SU-DHL-6 (cell line): ENCODE results near the gene NUP62.
A peak's percentile ranks its signal among the peaks of the same experiment; 100 is the strongest.

Experiments used
- H2AFZ ChIP-seq: fragments of 200-600 bp; sonication (generic); 2 replicates; pipeline ENCODE4 v1.6.1; 2014; ENCODE audit warnings: low read depth, mild to moderate bottlenecking, moderate library complexity, mixed read lengths, antibody characterized with exemption, low read length; ENCODE audit not compliant: severe bottlenecking
- H3F3A ChIP-seq: fragments of 200-600 bp; shearing (Covaris generic); 2 replicates; pipeline ENCODE4 v1.6.0; 2016; ENCODE audit warnings: antibody characterized with exemption, mild to moderate bottlenecking; ENCODE audit not compliant: insufficient read depth
- H3K27ac ChIP-seq: fragments of 200-600 bp; sonication (generic); 2 replicates; pipeline ENCODE4 v1.5.1; 2016; ENCODE audit warnings: low read depth, mild to moderate bottlenecking, low read length, moderate library complexity, mixed read lengths
- H3K27me3 ChIP-seq: fragments of 200-600 bp; sonication (generic), shearing (Covaris generic); 2 replicates; pipeline ENCODE4 v1.6.0; 2014; ENCODE audit warnings: mild to moderate bottlenecking, low read length
- H3K36me3 ChIP-seq: fragments of 200-600 bp; sonication (generic); 2 replicates; pipeline ENCODE4 v1.6.1; 2014; ENCODE audit warnings: mild to moderate bottlenecking, low read length, mixed read lengths
- H3K4me2 ChIP-seq: fragments of 300-600, 200-600 bp; shearing (Covaris generic), sonication (generic); 2 replicates; pipeline ENCODE4 v1.6.0; 2014; ENCODE audit warnings: low read length, low read depth, mild to moderate bottlenecking; ENCODE audit not compliant: poor library complexity, severe bottlenecking
- H3K4me3 ChIP-seq: fragments of 200-600 bp; sonication (generic); 2 replicates; pipeline ENCODE4 v1.5.1; 2014; ENCODE audit warnings: antibody characterized with exemption, low read length, mild to moderate bottlenecking, mixed read lengths; ENCODE audit not compliant: insufficient read depth, poor library complexity, severe bottlenecking
- H3K79me2 ChIP-seq: fragments of 200-600 bp; sonication (generic); 2 replicates; pipeline ENCODE4 v1.6.1; 2014; ENCODE audit warnings: mild to moderate bottlenecking, low read length, moderate library complexity; ENCODE audit not compliant: insufficient read depth
- H3K9ac ChIP-seq: fragments of 200-600 bp; sonication (generic); 2 replicates; pipeline ENCODE4 v1.7.0; 2014; ENCODE audit warnings: mild to moderate bottlenecking, low read length
- H3K9me2 ChIP-seq: fragments of 200-600 bp; sonication (generic); replicated peaks from 2 replicates; pipeline ENCODE4 v1.6.1; 2014; ENCODE audit warnings: low read length; ENCODE audit not compliant: insufficient read depth
- H3K9me3 ChIP-seq: fragments of 200-600 bp; sonication (generic); 2 replicates; pipeline ENCODE4 v1.6.1; 2014; ENCODE audit warnings: low read length, mixed read lengths; ENCODE audit not compliant: insufficient read depth
- H4K20me1 ChIP-seq: fragments of 200-600 bp; sonication (generic); 2 replicates; pipeline ENCODE4 v1.6.1; 2014; ENCODE audit warnings: low read depth, mild to moderate bottlenecking, antibody characterized with exemption, low read length, moderate library complexity, mixed read lengths
- EZH2phosphoT487 ChIP-seq: fragments of 200-600 bp; sonication (generic), shearing (Covaris generic); conservative IDR thresholded peaks from 2 replicates; pipeline ENCODE4 v1.6.1; 2018; ENCODE audit warnings: mild to moderate bottlenecking, antibody characterized with exemption, low read length, moderate library complexity, mixed read lengths
- TF ChIP-seq, protein P1 (sequence below): fragments of 200-600 bp; sonication (generic); IDR thresholded peaks from one replicate; pipeline ENCODE4 v1.5.1; 2017; ENCODE audit warnings: antibody characterized with exemption, mild to moderate bottlenecking, low read length, moderate library complexity; ENCODE audit not compliant: insufficient read depth, poor library complexity, severe bottlenecking

NUP62 gene

GRCh38 chr19:49869009-49869483, 60.3 kb downstream of the NUP62 start:
- peak overlapping the region; percentile 39 for H3K4me3 ChIP-seq
- TF ChIP-seq, protein P1, sequence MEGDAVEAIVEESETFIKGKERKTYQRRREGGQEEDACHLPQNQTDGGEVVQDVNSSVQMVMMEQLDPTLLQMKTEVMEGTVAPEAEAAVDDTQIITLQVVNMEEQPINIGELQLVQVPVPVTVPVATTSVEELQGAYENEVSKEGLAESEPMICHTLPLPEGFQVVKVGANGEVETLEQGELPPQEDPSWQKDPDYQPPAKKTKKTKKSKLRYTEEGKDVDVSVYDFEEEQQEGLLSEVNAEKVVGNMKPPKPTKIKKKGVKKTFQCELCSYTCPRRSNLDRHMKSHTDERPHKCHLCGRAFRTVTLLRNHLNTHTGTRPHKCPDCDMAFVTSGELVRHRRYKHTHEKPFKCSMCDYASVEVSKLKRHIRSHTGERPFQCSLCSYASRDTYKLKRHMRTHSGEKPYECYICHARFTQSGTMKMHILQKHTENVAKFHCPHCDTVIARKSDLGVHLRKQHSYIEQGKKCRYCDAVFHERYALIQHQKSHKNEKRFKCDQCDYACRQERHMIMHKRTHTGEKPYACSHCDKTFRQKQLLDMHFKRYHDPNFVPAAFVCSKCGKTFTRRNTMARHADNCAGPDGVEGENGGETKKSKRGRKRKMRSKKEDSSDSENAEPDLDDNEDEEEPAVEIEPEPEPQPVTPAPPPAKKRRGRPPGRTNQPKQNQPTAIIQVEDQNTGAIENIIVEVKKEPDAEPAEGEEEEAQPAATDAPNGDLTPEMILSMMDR: no peak
- TF ChIP-seq EZH2phosphoT487: no peak
- peaks cover 20% of the 10 kb centered on the region; the same call in 1 of the 2 replicates for H3F3A ChIP-seq

GRCh38 chr19:49866933-49867782, 62.1 kb downstream of the NUP62 start, which contains the start of gene PNKP:
Gene PNKP (minus strand): TSS chr19:49867576. CDS start chr19:49867204, 372 bp downstream.
- Histone ChIP-seq H3K4me3 (peak within 1 kb of the TSS; percentile 82), H2AFZ (peak within 1 kb of the TSS; percentile 66), H3K9me3 (0 out of 2 replicates have a peak, but pooled peaks cover 4% of the 10 kb centered on the region), H4K20me1 (no peaks in the 10 kb centered on the region), H3K27ac (peak within 1 kb of the TSS; percentile 86), H3K27me3 (no peaks in the 10 kb centered on the region), H3K36me3 (no peaks in the 10 kb centered on the region), H3F3A (peaks cover 20% of the 10 kb centered on the region; the same call in 1 of the 2 replicates), H3K9ac (peak within 1 kb of the TSS; percentile 77), H3K79me2 (peaks cover 24% of the 10 kb centered on the region), H3K9me2 (no peaks in the 10 kb centered on the region), H3K4me2 (peak within 1 kb of the TSS; percentile 100)
- no peak for TF ChIP-seq EZH2phosphoT487
- TF ChIP-seq, protein P1: no peak

More at GRCh38 chr19:49869009-49869483, 60.3 kb downstream of the NUP62 start:
- H3K9me3 ChIP-seq: 0 out of 2 replicates have a peak, but pooled peaks cover 4% of the 10 kb centered on the region
- H3K79me2 ChIP-seq: peaks cover 24% of the 10 kb centered on the region
- H3K4me2 ChIP-seq: peak overlapping the region; percentile 66
- H2AFZ ChIP-seq: peak overlapping the region; percentile 65
- H3K27ac ChIP-seq: peak overlapping the region; percentile 36
- H3K9ac ChIP-seq: peak overlapping the region; percentile 43
- H3K36me3 ChIP-seq: no peaks in the 10 kb centered on the region
- H4K20me1 ChIP-seq: no peaks in the 10 kb centered on the region
- H3K27me3 ChIP-seq: no peaks in the 10 kb centered on the region
- no peaks in the 10 kb centered on the region for H3K9me2 ChIP-seq

DNA sequence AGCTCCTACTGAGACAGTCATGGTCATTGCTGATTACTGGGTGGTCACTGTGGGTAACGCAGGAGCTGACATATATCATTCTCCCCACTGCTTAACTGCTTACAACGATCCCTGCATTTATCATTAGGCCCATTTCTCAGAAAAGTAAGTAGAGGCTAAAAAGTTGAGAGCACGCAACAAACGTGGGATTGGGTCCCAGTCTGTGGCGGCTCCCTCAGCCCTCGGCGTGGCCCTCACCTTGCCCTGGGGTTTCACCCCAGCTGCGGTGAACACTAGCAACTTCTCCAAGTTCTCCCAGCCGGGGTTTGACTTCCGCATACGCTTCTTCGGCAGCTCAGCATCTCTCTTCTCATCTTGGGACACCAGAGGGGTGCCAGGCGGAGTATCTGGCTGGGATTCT, 64.4 kb downstream of the NUP62 start:
- Histone ChIP-seq H2AFZ (no peak overlapping the region), H3K4me2 (no peak overlapping the region), H3K27ac (no peak overlapping the region), H3K36me3 (no peaks in the 10 kb centered on the region), H3K27me3 (no peaks in the 10 kb centered on the region), H3K9me3 (0 out of 2 replicates have a peak, but pooled peaks cover 4% of the 10 kb centered on the region), H3K4me3 (no peak overlapping the region), H4K20me1 (no peaks in the 10 kb centered on the region), H3K79me2 (peaks cover 24% of the 10 kb centered on the region), H3K9me2 (no peaks in the 10 kb centered on the region), H3F3A (peaks cover 14% of the 10 kb centered on the region; the same call in 1 of the 2 replicates), H3K9ac (no peak overlapping the region)
- no peak for TF ChIP-seq EZH2phosphoT487
- TF ChIP-seq, protein P1: no peak
